Osteoblast (primary cell): ENCODE results near the gene ST3GAL3. TPM values are rescaled to one million over a fixed set of nuclear protein-coding genes. Genes with fewer than 3 reads are reported as not detected.
"Not testable (repeated sequence)": the region's sequence is repeated elsewhere in the genome, so short reads cannot be mapped to it uniquely, and the experiment has no call there.

ENCODE experiments used
- DNase-seq: peaks from one replicate; pipeline ENCODE4 v3.0.0; 2011; ENCODE audit warnings: low spot score, mixed read lengths; ENCODE audit not compliant: insufficient read length; ENCODE audit errors: missing footprints
- H2AFZ ChIP-seq: 2 replicates; pipeline ENCODE4 v1.6.0; 2011; ENCODE audit warnings: mild to moderate bottlenecking, low read length
- H3K27ac ChIP-seq: 2 replicates; pipeline ENCODE4 v1.5.1; 2011; ENCODE audit warnings: mild to moderate bottlenecking, low read depth, low read length, moderate library complexity
- H3K27me3 ChIP-seq: 2 replicates; pipeline ENCODE4 v1.6.0; 2012; ENCODE audit warnings: mild to moderate bottlenecking, control low read depth, inconsistent platforms, low read length, moderate library complexity; ENCODE audit not compliant: insufficient read depth
- H3K36me3 ChIP-seq: 2 replicates; pipeline ENCODE4 v1.5.1; 2011; ENCODE audit warnings: mild to moderate bottlenecking, low read length, control low read depth, moderate library complexity; ENCODE audit not compliant: insufficient read depth
- H3K4me1 ChIP-seq: 2 replicates; pipeline ENCODE4 v1.5.1; 2011; ENCODE audit warnings: mild to moderate bottlenecking, low read length, control low read depth, moderate library complexity; ENCODE audit not compliant: insufficient read depth
- H3K4me2 ChIP-seq: 2 replicates; pipeline ENCODE4 v1.6.0; 2011; ENCODE audit warnings: mild to moderate bottlenecking, low read length; ENCODE audit not compliant: insufficient read depth
- H3K4me3 ChIP-seq: fragments of 200-600 bp; sonication (generic); 3 replicates; pipeline ENCODE4 v1.5.1; 2012; ENCODE audit warnings: mild to moderate bottlenecking, low read length, inconsistent platforms; ENCODE audit not compliant: insufficient read depth
- H3K79me2 ChIP-seq: 2 replicates; pipeline ENCODE4 v1.6.0; 2012; ENCODE audit warnings: mild to moderate bottlenecking, low read length, control low read depth, inconsistent platforms; ENCODE audit not compliant: insufficient read depth
- H3K9me3 ChIP-seq: 2 replicates; pipeline ENCODE4 v1.5.1; 2011; ENCODE audit warnings: low read depth, low read length, control low read depth
- H4K20me1 ChIP-seq: 2 replicates; pipeline ENCODE4 v1.6.0; 2012; ENCODE audit warnings: mild to moderate bottlenecking, low read length, control low read depth; ENCODE audit not compliant: insufficient read depth
- CTCF ChIP-seq: IDR thresholded peaks from 2 replicates; pipeline ENCODE4 v1.5.1; 2011; ENCODE audit warnings: mild to moderate bottlenecking, low read depth, low read length, moderate library complexity; ENCODE audit errors: extremely low read depth
- total RNA-seq: library from RNA; depleted of rRNA; stranded (reverse); fragments of >200 nt; gene quantifications from 2 replicates; pipeline ENCODE4 v1.2.3, GENCODE V29; 2012

The ST3GAL3 gene
- total RNA-seq, 1 donor = 18.5 TPM

- TF ChIP-seq CTCF = no peak
- H3K36me3 ChIP-seq = no peaks in the 10 kb centered on the region
- H3K9me3 ChIP-seq = no peaks in the 10 kb centered on the region
- H3K27ac ChIP-seq = peak overlapping the region; percentile 29
- H3K4me2 ChIP-seq = peak overlapping the region; percentile 34
- no peak overlapping the region for H3K4me3 ChIP-seq
- no peaks in the 10 kb centered on the region for H3K27me3 ChIP-seq
- peaks cover 22% of the 10 kb centered on the region for H3K4me1 ChIP-seq
- no peaks in the 10 kb centered on the region for H4K20me1 ChIP-seq
- no peak for DNase-seq
- H3K79me2 ChIP-seq = peaks cover 8% of the 10 kb centered on the region
- no peak overlapping the region for H2AFZ ChIP-seq
Observed at GRCh38 chr1:43773821-43774220, 66.5 kb downstream of the ST3GAL3 start.

GRCh38 chr1:43774359-43774758 is 67.0 kb downstream of the ST3GAL3 start:
- Histone ChIP-seq H3K4me3 (no peak overlapping the region), H4K20me1 (no peaks in the 10 kb centered on the region), H3K36me3 (no peaks in the 10 kb centered on the region), H3K27me3 (no peaks in the 10 kb centered on the region), H3K27ac (peak overlapping the region; percentile 29), H3K79me2 (peaks cover 8% of the 10 kb centered on the region), H3K4me2 (peak overlapping the region; percentile 34), H3K4me1 (peaks cover 22% of the 10 kb centered on the region), H3K9me3 (no peaks in the 10 kb centered on the region), H2AFZ (no peak overlapping the region)
- DNase-seq = peak; percentile 82
- no peak for TF ChIP-seq CTCF

GRCh38 chr1:43776043-43776761 is 68.9 kb downstream of the ST3GAL3 start:
- Histone ChIP-seq H3K4me3 (no peak overlapping the region), H3K27ac (peak overlapping the region; percentile 29), H3K27me3 (no peaks in the 10 kb centered on the region), H3K36me3 (no peaks in the 10 kb centered on the region), H2AFZ (no peak overlapping the region), H3K4me2 (peak overlapping the region; percentile 11), H3K4me1 (peaks cover 26% of the 10 kb centered on the region), H4K20me1 (no peaks in the 10 kb centered on the region), H3K79me2 (peaks cover 5% of the 10 kb centered on the region), H3K9me3 (no peaks in the 10 kb centered on the region)
- DNase-seq = no peak
- no peak for TF ChIP-seq CTCF

- not testable (repeated sequence) for H3K79me2 ChIP-seq, H3K4me2 ChIP-seq, H3K36me3 ChIP-seq, H3K9me3 ChIP-seq, H4K20me1 ChIP-seq, H2AFZ ChIP-seq, H3K27ac ChIP-seq, H3K27me3 ChIP-seq, H3K4me3 ChIP-seq, DNase-seq
- H3K4me1 ChIP-seq = peaks cover 29% of the 10 kb centered on the region
Observed at GRCh38 chr1:43777916-43778315, 70.6 kb downstream of the ST3GAL3 start.
